GM12891 (cell line): ENCODE data around the gene ATP5PB.

Source experiments
- POLR2AphosphoS5 ChIP-seq: IDR thresholded peaks from 2 replicates; pipeline ENCODE4 v1.6.1; 2011; ENCODE audit warnings: low read depth, low read length, control low read depth
- TAF1 ChIP-seq: IDR thresholded peaks from 2 replicates; pipeline ENCODE4 v1.6.1; 2011; ENCODE audit warnings: low read depth, low read length, control low read depth

DNA sequence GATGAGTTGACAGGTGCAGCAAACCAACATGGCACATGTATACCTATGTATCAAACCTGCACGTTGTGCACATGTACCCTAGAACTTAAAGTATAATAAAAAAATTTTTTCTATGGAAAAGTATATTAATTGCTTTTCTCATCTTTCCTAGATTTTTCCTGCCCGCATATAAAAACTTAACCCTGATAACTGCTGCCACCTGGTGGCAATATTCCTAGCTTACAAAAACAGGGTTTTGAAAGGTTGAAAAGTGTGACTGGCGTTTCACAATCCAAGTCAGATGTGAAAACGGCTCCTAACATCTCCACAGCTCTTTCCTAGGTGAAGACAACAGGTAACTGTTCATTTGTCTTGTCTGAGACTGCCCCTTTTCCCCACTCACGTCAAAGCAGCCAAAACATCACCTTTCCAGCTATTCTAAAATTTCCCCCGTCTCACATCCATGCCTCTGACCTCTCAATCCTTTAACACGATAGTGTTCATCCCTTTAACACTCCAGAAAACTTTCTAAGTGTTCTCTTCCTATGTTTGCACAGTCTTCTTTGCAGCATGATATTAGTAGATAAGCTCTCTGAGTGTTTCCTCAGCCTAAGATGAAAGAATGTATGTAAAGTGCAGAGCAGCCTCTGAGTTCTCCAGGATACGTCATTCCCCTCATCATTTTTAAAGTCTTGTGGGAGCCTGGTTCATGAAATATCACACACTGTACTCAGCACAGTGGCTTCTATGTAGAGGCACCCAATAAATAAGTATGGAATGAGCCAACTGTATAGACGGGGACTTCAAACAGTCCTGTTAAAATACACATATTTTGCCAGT lies 49.3 kb upstream of the ATP5PB start:
- TF ChIP-seq TAF1 (no peak), POLR2AphosphoS5 (no peak)
